Measurements from ENCODE around the gene P2RX4.

The P2RX4 gene

DNA sequence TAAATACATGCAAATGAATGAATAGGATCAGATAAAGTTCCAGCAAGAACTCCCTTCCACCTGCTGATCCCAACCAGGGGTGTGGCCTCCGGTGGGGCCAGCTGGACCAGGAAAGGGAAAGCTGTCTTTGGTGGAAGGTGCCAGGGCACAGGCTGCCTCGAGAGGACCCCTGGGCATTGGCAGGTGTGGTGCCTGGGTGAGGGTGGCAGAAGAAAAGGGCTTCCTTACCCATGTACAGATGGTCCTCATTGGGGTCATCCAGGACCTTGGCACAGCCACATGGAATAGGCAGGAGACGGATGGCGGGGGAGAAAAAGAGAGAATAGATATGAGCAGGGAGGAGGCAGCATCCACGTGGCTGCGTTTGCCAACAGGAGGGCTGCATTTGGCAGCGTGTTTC, 50.2 kb downstream of the P2RX4 start:
- no peak overlapping the region for H3K27ac ChIP-seq (ENCODE audit: low read length)
- no peaks in the 10 kb centered on the region for H3K4me1 ChIP-seq (ENCODE audit: control insufficient read depth, insufficient read depth, low read length)
- no peaks in the 10 kb centered on the region for H3K9me3 ChIP-seq (ENCODE audit: control insufficient read depth, insufficient read depth, low read length)
- peaks cover 10% of the 10 kb centered on the region for H3K36me3 ChIP-seq (ENCODE audit: control insufficient read depth, insufficient read depth, low read length)
- no peaks in the 10 kb centered on the region for H3K27me3 ChIP-seq (ENCODE audit: control insufficient read depth, insufficient read depth, low read length)
- DNase-seq (ENCODE audit: low read depth, low spot score): no peak
- no peak overlapping the region for H3K4me3 ChIP-seq (ENCODE audit: low read length)
- no CpG with 5 or more reads among the region's 7 CpGs for WGBS (ENCODE audit: insufficient coverage, insufficient read length)

DNA sequence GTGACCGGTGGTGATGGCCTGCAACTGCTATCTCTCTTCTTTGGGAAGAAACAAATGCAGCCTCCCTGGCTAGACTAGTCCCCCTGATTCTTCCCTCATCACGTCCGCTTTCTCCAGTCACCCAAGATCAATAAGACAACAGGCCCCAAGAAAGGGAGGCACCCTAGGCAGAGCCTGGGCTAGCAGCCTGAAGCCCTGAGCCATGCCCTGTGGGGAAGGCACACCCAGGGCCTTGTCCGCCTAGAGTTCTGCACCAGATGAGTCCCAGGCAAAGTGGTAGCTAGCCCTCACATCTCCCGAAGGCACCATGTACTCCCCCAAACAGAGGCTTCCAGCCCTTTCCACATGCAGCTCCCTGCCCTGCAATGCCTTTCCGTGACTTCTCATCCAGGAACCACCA, 51.5 kb downstream of the P2RX4 start:
- H3K9me3 ChIP-seq (ENCODE audit: control insufficient read depth, insufficient read depth, low read length): no peaks in the 10 kb centered on the region
- no peak for DNase-seq (ENCODE audit: low read depth, low spot score)
- no peak overlapping the region for H3K27ac ChIP-seq (ENCODE audit: low read length)
- no peaks in the 10 kb centered on the region for H3K27me3 ChIP-seq (ENCODE audit: control insufficient read depth, insufficient read depth, low read length)
- no peaks in the 10 kb centered on the region for H3K4me1 ChIP-seq (ENCODE audit: control insufficient read depth, insufficient read depth, low read length)
- peaks cover 6% of the 10 kb centered on the region for H3K36me3 ChIP-seq (ENCODE audit: control insufficient read depth, insufficient read depth, low read length)
- H3K4me3 ChIP-seq (ENCODE audit: low read length): no peak overlapping the region
- no CpG with 5 or more reads among the region's 6 CpGs for WGBS (ENCODE audit: insufficient coverage, insufficient read length)

DNA sequence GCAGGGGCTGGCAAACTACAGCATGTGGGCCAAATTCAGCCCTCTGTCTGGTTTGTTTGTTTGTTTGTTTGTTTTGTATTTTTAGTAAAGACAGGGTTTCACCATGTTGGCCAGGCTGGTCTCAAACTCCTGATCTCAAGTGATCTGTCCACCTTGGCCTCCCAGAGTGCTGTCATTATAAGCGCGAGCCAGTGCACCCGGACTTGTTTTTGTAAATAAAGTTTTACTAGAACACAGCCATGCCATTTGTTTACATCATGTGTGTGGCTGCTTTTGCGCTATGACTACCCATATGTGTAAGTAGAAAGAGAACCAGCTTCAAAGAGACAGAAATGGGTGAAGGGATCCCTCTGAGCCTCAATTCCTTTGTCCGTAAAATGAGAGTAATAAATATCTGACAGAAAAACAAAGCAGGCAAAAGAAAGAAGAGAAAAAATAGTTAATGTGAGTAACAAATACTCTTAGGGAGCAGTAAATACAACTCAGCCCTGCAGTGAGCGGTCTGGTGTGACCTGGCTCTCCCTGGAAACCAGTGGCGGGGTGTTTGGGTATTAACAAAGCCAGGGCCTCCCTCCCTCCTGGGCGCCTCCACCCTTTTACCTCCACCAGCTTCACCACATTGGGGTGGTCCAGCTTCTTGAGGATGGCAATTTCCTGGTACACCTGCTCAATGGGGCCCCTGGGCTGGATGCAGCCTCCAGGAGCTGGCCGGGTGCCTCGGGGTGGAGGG, 53.4 kb downstream of the P2RX4 start:
- WGBS (ENCODE audit: insufficient coverage, insufficient read length): no CpG with 5 or more reads among the region's 10 CpGs
- no peaks in the 10 kb centered on the region for H3K4me1 ChIP-seq (ENCODE audit: control insufficient read depth, insufficient read depth, low read length)

DNA sequence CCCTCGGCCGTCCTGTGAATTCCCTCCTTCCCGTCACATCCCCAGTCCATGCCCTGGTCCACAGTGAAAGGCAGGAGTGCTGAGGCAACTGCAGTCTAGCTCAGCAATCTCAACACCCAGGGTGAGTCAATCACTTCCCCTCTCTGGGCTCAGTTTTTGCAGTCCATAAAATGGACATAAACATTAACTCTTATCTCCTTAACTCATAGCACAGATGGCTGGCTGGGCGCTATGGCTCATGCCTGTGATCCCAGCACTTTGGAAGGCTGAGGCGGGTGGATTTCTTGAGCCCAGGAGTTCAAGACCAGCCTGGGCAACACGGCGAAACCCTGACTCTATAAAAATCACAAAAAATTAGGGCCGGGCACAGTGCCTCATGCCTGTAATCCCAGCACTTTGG, 54.2 kb downstream of the P2RX4 start:
- Histone ChIP-seq H3K4me1 (ENCODE audit: control insufficient read depth, insufficient read depth, low read length) (no peaks in the 10 kb centered on the region), H3K27ac (ENCODE audit: low read length) (no peak overlapping the region), H3K36me3 (ENCODE audit: control insufficient read depth, insufficient read depth, low read length) (peaks cover 9% of the 10 kb centered on the region), H3K9me3 (ENCODE audit: control insufficient read depth, insufficient read depth, low read length) (no peaks in the 10 kb centered on the region), H3K4me3 (ENCODE audit: low read length) (no peak overlapping the region), H3K27me3 (ENCODE audit: control insufficient read depth, insufficient read depth, low read length) (no peaks in the 10 kb centered on the region)
- DNase-seq (ENCODE audit: low read depth, low spot score): no peak
- no CpG with 5 or more reads among the region's 8 CpGs for WGBS (ENCODE audit: insufficient coverage, insufficient read length)

More for the DNA sequence above, 53.4 kb downstream of the P2RX4 start:
- no peak for DNase-seq (ENCODE audit: low read depth, low spot score)
- H3K9me3 ChIP-seq (ENCODE audit: control insufficient read depth, insufficient read depth, low read length): no peaks in the 10 kb centered on the region
- H3K36me3 ChIP-seq (ENCODE audit: control insufficient read depth, insufficient read depth, low read length): peaks cover 7% of the 10 kb centered on the region
- H3K4me3 ChIP-seq (ENCODE audit: low read length): no peak overlapping the region
- no peak overlapping the region for H3K27ac ChIP-seq (ENCODE audit: low read length)
- no peaks in the 10 kb centered on the region for H3K27me3 ChIP-seq (ENCODE audit: control insufficient read depth, insufficient read depth, low read length)

DNA sequence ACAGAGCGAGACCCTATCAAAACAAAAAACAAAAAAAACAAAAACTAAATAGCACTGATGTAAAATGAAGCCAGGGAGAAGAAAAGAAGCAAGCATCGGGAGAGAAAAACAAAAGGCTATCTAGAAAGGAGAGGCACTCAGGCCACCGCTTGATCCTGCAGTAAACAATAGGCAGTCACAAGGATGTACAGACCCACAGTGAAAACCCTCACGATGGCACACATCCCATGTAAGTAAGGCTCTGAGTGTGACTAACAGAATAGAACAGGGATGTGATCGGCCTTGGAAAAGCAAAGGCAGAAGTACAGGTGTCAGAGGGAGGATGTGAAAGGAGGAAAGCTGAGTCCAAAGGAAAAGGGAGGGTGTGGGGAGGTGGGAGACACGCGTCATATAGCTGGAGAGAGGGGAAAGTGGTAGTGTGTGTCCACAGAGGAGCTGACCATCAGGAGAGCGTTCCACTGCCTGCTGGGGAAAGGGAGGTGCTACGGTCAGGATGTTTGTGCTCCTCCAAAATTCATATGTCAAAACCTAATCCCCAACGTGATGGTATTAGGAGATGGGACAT, 55.1 kb downstream of the P2RX4 start:
- DNase-seq (ENCODE audit: low read depth, low spot score): no peak

DNA sequence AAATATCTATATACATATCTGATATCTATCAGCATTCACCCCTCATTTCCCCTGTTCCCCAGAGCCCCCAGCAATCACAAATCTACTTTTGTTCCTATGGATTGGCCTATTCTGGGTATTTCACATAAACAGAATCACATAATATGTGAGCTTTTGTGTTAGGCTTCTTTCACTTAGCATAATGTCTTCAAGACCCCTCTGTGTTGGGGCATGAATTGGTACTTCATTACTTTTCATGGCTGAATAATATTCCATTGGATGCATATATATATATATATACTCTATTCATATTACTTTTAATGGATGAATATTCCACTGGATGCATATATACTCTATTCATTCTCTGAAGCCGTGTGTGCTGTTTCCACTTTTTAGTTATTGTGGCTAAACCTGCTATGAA, 57.9 kb downstream of the P2RX4 start:
- no peaks in the 10 kb centered on the region for H3K27me3 ChIP-seq (ENCODE audit: control insufficient read depth, insufficient read depth, low read length)
- WGBS (ENCODE audit: insufficient coverage, insufficient read length): no CpG with 5 or more reads among the region's 1 CpG
- H3K27ac ChIP-seq (ENCODE audit: low read length): no peak overlapping the region
- no peaks in the 10 kb centered on the region for H3K4me1 ChIP-seq (ENCODE audit: control insufficient read depth, insufficient read depth, low read length)
- no peak for DNase-seq (ENCODE audit: low read depth, low spot score)
- H3K9me3 ChIP-seq (ENCODE audit: control insufficient read depth, insufficient read depth, low read length): no peaks in the 10 kb centered on the region
- peaks cover 9% of the 10 kb centered on the region for H3K36me3 ChIP-seq (ENCODE audit: control insufficient read depth, insufficient read depth, low read length)
- no peak overlapping the region for H3K4me3 ChIP-seq (ENCODE audit: low read length)

More for the DNA sequence above, 55.1 kb downstream of the P2RX4 start:
- no peak overlapping the region for H3K4me3 ChIP-seq (ENCODE audit: low read length)
- WGBS (ENCODE audit: insufficient coverage, insufficient read length): no CpG with 5 or more reads among the region's 10 CpGs
- no peaks in the 10 kb centered on the region for H3K27me3 ChIP-seq (ENCODE audit: control insufficient read depth, insufficient read depth, low read length)
- no peak overlapping the region for H3K27ac ChIP-seq (ENCODE audit: low read length)
- H3K4me1 ChIP-seq (ENCODE audit: control insufficient read depth, insufficient read depth, low read length): no peaks in the 10 kb centered on the region
- no peaks in the 10 kb centered on the region for H3K9me3 ChIP-seq (ENCODE audit: control insufficient read depth, insufficient read depth, low read length)
- peaks cover 9% of the 10 kb centered on the region for H3K36me3 ChIP-seq (ENCODE audit: control insufficient read depth, insufficient read depth, low read length)

DNA sequence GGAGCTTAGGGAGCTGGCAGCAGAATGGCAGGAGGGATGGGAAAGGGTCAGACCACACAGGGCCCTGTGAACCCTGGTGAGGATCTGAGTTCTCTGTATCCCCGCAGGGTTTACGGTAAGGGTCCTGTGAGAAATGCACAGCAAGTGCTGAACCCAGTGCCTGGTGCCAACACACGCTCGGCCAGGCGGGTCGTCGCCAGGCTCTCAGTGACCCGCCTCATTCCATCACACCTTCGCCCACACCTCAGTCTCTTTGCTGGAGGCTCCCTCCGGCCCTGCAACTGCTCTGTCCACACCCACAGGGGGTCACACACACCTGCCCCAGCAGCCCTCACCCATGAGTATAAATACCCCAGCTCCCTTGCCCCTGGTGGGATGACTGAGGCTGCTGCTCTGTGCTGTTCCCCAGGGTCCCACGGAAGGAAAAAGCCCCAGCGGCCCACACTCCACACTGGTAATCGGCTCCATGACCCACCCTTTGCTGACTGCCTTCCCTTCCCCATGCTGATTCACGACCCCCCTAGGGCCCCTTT, 63.5 kb downstream of the P2RX4 start:
- Histone ChIP-seq H3K4me1 (ENCODE audit: control insufficient read depth, insufficient read depth, low read length) (no peaks in the 10 kb centered on the region), H3K9me3 (ENCODE audit: control insufficient read depth, insufficient read depth, low read length) (no peaks in the 10 kb centered on the region), H3K27me3 (ENCODE audit: control insufficient read depth, insufficient read depth, low read length) (no peaks in the 10 kb centered on the region), H3K27ac (ENCODE audit: low read length) (no peak overlapping the region), H3K36me3 (ENCODE audit: control insufficient read depth, insufficient read depth, low read length) (peaks cover 6% of the 10 kb centered on the region; the same call in 1 of the 2 replicates), H3K4me3 (ENCODE audit: low read length) (no peak overlapping the region)
- DNase-seq (ENCODE audit: low read depth, low spot score): no peak
- no CpG with 5 or more reads among the region's 14 CpGs for WGBS (ENCODE audit: insufficient coverage, insufficient read length)

DNA sequence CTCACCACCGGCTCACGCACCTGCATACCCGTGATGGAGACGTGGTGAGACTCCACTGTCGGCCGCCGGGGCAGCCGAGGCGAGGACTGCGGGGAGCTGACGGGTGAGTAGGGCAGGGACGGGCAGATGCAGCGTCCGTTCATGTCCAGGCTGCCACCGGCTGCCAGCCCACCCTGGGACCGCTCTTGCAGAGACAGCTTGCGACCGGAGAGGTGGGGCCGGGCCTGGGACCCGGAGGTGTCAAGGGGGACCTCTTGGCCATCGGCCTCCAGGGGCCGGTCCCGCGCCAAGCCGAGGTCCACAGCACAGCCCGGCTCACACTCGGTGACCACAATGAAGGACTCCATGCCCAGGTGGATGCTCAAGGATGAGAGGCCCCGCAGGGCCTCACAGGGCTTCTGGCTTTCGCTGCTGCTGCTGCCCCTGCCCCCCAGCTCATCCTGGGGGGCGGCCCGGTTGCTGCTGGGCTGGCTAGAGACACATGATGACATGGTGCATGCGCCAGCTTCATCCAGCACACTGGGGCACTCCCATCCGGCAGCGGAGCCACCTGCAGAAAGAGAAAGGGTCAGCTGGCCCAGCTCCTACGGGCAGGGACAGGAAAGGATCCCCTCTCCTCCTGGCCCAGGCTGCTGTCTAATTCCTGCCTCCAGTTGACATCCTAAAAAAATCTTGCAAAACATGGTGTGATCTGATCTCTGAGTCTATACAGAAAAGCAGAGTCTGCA, 64.3 kb downstream of the P2RX4 start:
- Histone ChIP-seq H3K4me1 (ENCODE audit: control insufficient read depth, insufficient read depth, low read length) (no peaks in the 10 kb centered on the region), H3K9me3 (ENCODE audit: control insufficient read depth, insufficient read depth, low read length) (no peaks in the 10 kb centered on the region), H3K27ac (ENCODE audit: low read length) (no peak overlapping the region), H3K4me3 (ENCODE audit: low read length) (no peak overlapping the region), H3K27me3 (ENCODE audit: control insufficient read depth, insufficient read depth, low read length) (no peaks in the 10 kb centered on the region), H3K36me3 (ENCODE audit: control insufficient read depth, insufficient read depth, low read length) (0 out of 2 replicates have a peak, but pooled peaks cover 4% of the 10 kb centered on the region)
- no CpG with 5 or more reads among the region's 35 CpGs for WGBS (ENCODE audit: insufficient coverage, insufficient read length)
- no peak for DNase-seq (ENCODE audit: low read depth, low spot score)

DNA sequence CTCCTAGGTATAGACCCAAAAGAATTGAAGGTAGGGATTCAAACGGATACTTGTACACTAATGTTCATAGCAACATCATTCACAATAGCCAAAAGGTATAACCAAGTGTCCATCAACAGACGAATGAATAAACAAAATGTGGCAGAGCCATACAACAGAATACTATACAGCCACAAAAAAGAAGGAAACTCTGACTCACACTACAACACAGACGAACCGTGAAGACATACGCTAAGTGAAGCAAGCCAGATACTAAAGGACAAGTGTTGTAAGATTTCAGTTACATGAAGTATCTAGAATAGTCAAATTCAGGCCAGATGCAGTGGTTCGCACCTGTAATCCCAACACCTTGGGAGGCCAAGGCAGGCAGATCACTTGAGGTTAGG, 67.4 kb downstream of the P2RX4 start:
- H3K27ac ChIP-seq (ENCODE audit: low read length): no peak overlapping the region
- no peaks in the 10 kb centered on the region for H3K9me3 ChIP-seq (ENCODE audit: control insufficient read depth, insufficient read depth, low read length)
- H3K4me1 ChIP-seq (ENCODE audit: control insufficient read depth, insufficient read depth, low read length): peaks cover 2% of the 10 kb centered on the region; the same call in 1 of the 2 replicates
- no peaks in the 10 kb centered on the region for H3K27me3 ChIP-seq (ENCODE audit: control insufficient read depth, insufficient read depth, low read length)
- H3K36me3 ChIP-seq (ENCODE audit: control insufficient read depth, insufficient read depth, low read length): 0 out of 2 replicates have a peak, but pooled peaks cover 4% of the 10 kb centered on the region
- WGBS (ENCODE audit: insufficient coverage, insufficient read length): no CpG with 5 or more reads among the region's 6 CpGs
- no peak for DNase-seq (ENCODE audit: low read depth, low spot score)
- H3K4me3 ChIP-seq (ENCODE audit: low read length): no peak overlapping the region

DNA sequence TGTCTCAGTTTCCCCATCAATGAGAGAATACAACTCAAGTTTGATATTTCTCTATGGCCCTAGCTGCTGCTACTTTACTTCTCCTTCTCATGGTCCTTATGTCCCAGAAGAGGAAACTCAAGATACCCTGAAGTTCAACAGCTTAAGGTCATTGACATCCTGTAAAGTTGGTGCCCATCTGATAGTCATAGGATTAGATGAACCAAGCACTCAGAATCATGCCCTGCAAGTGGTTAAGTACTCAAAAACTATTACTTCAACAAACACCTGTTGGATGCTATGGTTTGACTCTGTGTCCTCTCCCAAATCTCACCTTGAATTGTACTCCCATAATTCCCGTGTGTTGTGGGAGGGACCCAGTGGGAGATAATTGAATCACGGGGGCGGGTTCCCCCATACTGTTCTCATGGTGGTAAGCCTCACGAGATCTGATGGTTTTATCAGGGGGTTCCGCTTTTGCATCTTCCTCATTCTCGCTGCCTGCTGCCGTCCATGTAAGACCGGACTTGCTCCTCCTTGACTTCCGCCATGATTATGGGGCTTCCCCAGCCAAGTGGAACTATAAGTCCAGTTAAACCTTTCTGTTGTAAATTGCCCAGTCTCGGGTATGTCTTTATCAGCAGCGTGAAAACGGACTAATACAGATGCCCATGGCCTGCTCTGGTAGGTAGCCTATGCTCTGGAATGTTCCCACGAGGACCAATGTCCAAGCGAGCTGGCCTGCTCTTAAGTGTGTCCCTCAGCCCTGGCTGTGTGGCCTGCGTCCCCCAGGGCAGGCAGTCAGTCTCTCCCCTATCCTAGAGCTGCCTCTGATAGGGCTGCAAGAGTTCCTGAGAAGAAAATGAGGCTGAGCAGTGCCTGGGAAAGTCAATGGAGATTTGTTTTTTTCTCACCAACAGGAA, 68.5 kb downstream of the P2RX4 start:
- Histone ChIP-seq H3K4me1 (ENCODE audit: control insufficient read depth, insufficient read depth, low read length) (peaks cover 2% of the 10 kb centered on the region; the same call in 1 of the 2 replicates), H3K27ac (ENCODE audit: low read length) (no peak overlapping the region), H3K36me3 (ENCODE audit: control insufficient read depth, insufficient read depth, low read length) (0 out of 2 replicates have a peak, but pooled peaks cover 4% of the 10 kb centered on the region), H3K9me3 (ENCODE audit: control insufficient read depth, insufficient read depth, low read length) (no peaks in the 10 kb centered on the region), H3K27me3 (ENCODE audit: control insufficient read depth, insufficient read depth, low read length) (no peaks in the 10 kb centered on the region), H3K4me3 (ENCODE audit: low read length) (no peak overlapping the region)
- WGBS (ENCODE audit: insufficient coverage, insufficient read length): no CpG with 5 or more reads among the region's 15 CpGs
- no peak for DNase-seq (ENCODE audit: low read depth, low spot score)

Data from iPS DF 6.9 (cell line).